K562 (cell line): ENCODE measurements around the gene SMIM29. TPM values are rescaled to one million over a fixed set of nuclear protein-coding genes. Genes with fewer than 3 reads are reported as not detected.
A peak's percentile ranks its signal among the peaks of the same experiment; 100 is the strongest.

Experiments used
- E2F4 ChIP-seq: sonication (generic); formaldehyde crosslinking; IDR thresholded peaks from 2 replicates; pipeline ENCODE4 v1.8.0; 2022; ENCODE audit warnings: mild to moderate bottlenecking, low read depth, missing genetic modification reagents
- FOXK1 ChIP-seq: sonication (generic); formaldehyde crosslinking; IDR thresholded peaks from 2 replicates; pipeline ENCODE4 v1.8.0; 2022; ENCODE audit warnings: missing genetic modification reagents, mild to moderate bottlenecking, borderline replicate concordance
- HNRNPUL1 ChIP-seq: fragments of 200-400 bp; formaldehyde crosslinking; IDR thresholded peaks from 2 replicates; pipeline ENCODE4 v1.6.1; 2017; ENCODE audit warnings: low read length
- MCM3 ChIP-seq: fragments of 450-650 bp; IDR thresholded peaks from 2 replicates; pipeline ENCODE4 v1.6.1; 2016
- MXI1 ChIP-seq: IDR thresholded peaks from 2 replicates; pipeline ENCODE4 v1.6.1; 2011; ENCODE audit warnings: low read depth, mild to moderate bottlenecking, improper control_type of control experiment, low read length
- NR2C1 ChIP-seq, 2 experiments: fragments of 450-650 bp; IDR thresholded peaks; 2 replicates each; pipeline ENCODE4 v1.6.1; 2017; ENCODE audit warnings: mild to moderate bottlenecking in 2 of 2, antibody characterized with exemption in 1 of 2, inconsistent platforms in 1 of 2, missing compliant biosample characterization in 1 of 2, missing genetic modification characterization in 1 of 2
- SMAD2 ChIP-seq: fragments of 150-350 bp; IDR thresholded peaks from 2 replicates; pipeline ENCODE4 v1.6.1; 2014; ENCODE audit warnings: low read depth, mild to moderate bottlenecking, low read length
- SNRNP70 ChIP-seq: fragments of 200-400 bp; formaldehyde crosslinking; optimal IDR thresholded peaks from 2 replicates; pipeline ENCODE3; 2017; ENCODE audit warnings: low read depth, low read length
- TSHZ1 ChIP-seq: fragments of 250-450 bp; sonication (Bioruptor Pico); IDR thresholded peaks from 2 replicates; pipeline ENCODE4 v1.4.0; 2020; ENCODE audit warnings: mild to moderate bottlenecking, moderate library complexity
- ZNF318 ChIP-seq, 2 experiments: fragments of 450-650 bp; IDR thresholded peaks; 2 replicates each; pipeline ENCODE4 v1.6.1; 2016; ENCODE audit warnings: mild to moderate bottlenecking in 2 of 2, borderline replicate concordance in 1 of 2, low read depth in 1 of 2, moderate library complexity in 1 of 2
- ZNF507 ChIP-seq: conservative IDR thresholded peaks from 2 replicates; pipeline ENCODE4 v1.6.1; 2017; ENCODE audit warnings: missing genetic modification characterization, missing compliant biosample characterization
- ZNF668 ChIP-seq: fragments of 250-450 bp; sonication (Bioruptor Pico); IDR thresholded peaks from 2 replicates; pipeline ENCODE4 v1.8.0; 2022; ENCODE audit warnings: mild to moderate bottlenecking, inconsistent platforms
- polyA plus RNA-seq, 8 experiments: library from polyadenylated mRNA; depleted of rRNA in 4 of 8; stranded (reverse) in 5 of 8; unstranded in 3 of 8; fragments of >200 nt; fragmentation: Nextera tagmentation in 2 of 8; fragmentation: Illumina TruSeq in 1 of 8; extraction: Ambion mirVana in 2 of 8; extraction: Trizol in 1 of 8; gene quantifications; 2 replicates each; pipeline versions ENCODE4 v1.2.1 to v1.2.3, GENCODE V29; 2011 to 2014; ENCODE audit warnings: inconsistent platforms in 1 of 8, missing spikeins in 1 of 8
- total RNA-seq, 7 experiments: library from RNA; depleted of rRNA in 6 of 7; stranded (reverse); fragments of >200 nt in 6 of 7; fragmentation: Illumina TruSeq in 2 of 7; extraction: Trizol in 2 of 7; gene quantifications; 2 replicates each; pipeline versions ENCODE4 v1.2.1 to v1.2.3, GENCODE V29; 2011 to 2021; ENCODE audit warnings: low replicate concordance in 1 of 7

Gene SMIM29
- total and polyA plus RNA-seq, 9 of the 15 experiments (the other 6 are each of a cell fraction or from before 2014, with no cell fraction given): 6.5 to 36.7 (median 20.9) TPM

GRCh38 chr6:34223956-34224940 lies 24.6 kb downstream of the SMIM29 start (continued):
- TF ChIP-seq ZNF318 (IDR thresholded peaks at IDR 0.05; ENCODE audit: borderline replicate concordance in 1 of 2, low read depth in 1 of 2): no peak
- TF ChIP-seq SNRNP70: no peak
- TF ChIP-seq TSHZ1 (CRISPR knock-in tag): no peak
- TF ChIP-seq NR2C1 (IDR thresholded peaks at IDR 0.05): no peak
- TF ChIP-seq NR2C1 (tag; IDR thresholded peaks at IDR 0.05): peak; percentile 24; the same call in 1 of the 2 replicates
- no peak for TF ChIP-seq HNRNPUL1
- TF ChIP-seq FOXK1 (CRISPR knock-in tag): 0 out of 2 replicates have a peak, but pooled peaks have one; percentile 68
- no peak for TF ChIP-seq ZNF507
- TF ChIP-seq SMAD2: no peak
- TF ChIP-seq MXI1: peak; percentile 58
- TF ChIP-seq ZNF668 (CRISPR knock-in tag): 0 out of 2 replicates have a peak, but pooled peaks have one; percentile 43
- TF ChIP-seq E2F4 (CRISPR knock-in tag): no peak
- TF ChIP-seq MCM3: no peak
